Endothelial cell of umbilical vein (primary cell): ENCODE measurements around the gene MS4A4A. TPM values are rescaled to one million over a fixed set of nuclear protein-coding genes. Genes with fewer than 3 reads are reported as not detected.

ENCODE experiments used
- BruUV-seq: library from RNA; stranded (reverse); fragments of 400-500 nt; replicated peaks from 2 replicates; lab custom pipeline; 2021; lab: Mats Ljungman, UMichigan
- CTCF ChIA-PET: fragments of 300-600, 350-600 bp; sonication (Branson Sonifier 250); formaldehyde crosslinking; loops from one replicate; lab custom pipeline; 2021; ENCODE audit warnings: antibody characterized with exemption, inconsistent platforms; lab: Charles Lee
- POLR2A ChIA-PET: fragments of 300-600, 350-600 bp; sonication (Branson Sonifier 250); formaldehyde crosslinking; loops from one replicate; lab custom pipeline; 2021; ENCODE audit warnings: antibody characterized with exemption, inconsistent platforms; lab: Charles Lee
- DNase-seq: peaks from one replicate; pipeline ENCODE4 v3.0.0-alpha.2; 2011; ENCODE audit warnings: low read depth, low spot score
- FAIRE-seq: peaks from 2 replicates; lab custom pipeline; 2011; peaks lifted over from hg19 to GRCh38; lab: Jason Lieb, UNC
- H2AFZ ChIP-seq: 2 replicates; pipeline ENCODE4 v1.6.0; 2012; ENCODE audit warnings: low read depth, low read length, control low read depth, inconsistent platforms
- H3K27ac ChIP-seq: 2 replicates; pipeline ENCODE4 v1.5.1; 2011; ENCODE audit warnings: low read depth, mild to moderate bottlenecking, control low read depth, low read length, moderate library complexity; ENCODE audit not compliant: insufficient read depth
- H3K27me3 ChIP-seq, 2 experiments: 2 replicates each; pipeline versions ENCODE4 v1.6.0 to v1.6.1; 2011; ENCODE audit warnings: low read length in 2 of 2, mixed read lengths in 1 of 2; ENCODE audit not compliant: control insufficient read depth in 2 of 2, insufficient read depth in 2 of 2
- H3K36me3 ChIP-seq, 2 experiments: 2 replicates in 1 of 2; 3 replicates in 1 of 2; pipeline ENCODE4 v1.5.1; 2011; ENCODE audit warnings: low read length in 2 of 2, mild to moderate bottlenecking in 1 of 2, moderate library complexity in 1 of 2; ENCODE audit not compliant: control insufficient read depth in 2 of 2, insufficient read depth in 2 of 2; ENCODE audit errors: extremely low read depth in 1 of 2
- H3K4me1 ChIP-seq: 3 replicates; pipeline ENCODE4 v1.5.1; 2011; ENCODE audit warnings: mild to moderate bottlenecking, low read length; ENCODE audit not compliant: control insufficient read depth, insufficient read depth; ENCODE audit errors: extremely low read depth
- H3K4me2 ChIP-seq: 2 replicates; pipeline ENCODE4 v1.6.1; 2011; ENCODE audit warnings: low read length, control low read depth, mixed read lengths; ENCODE audit not compliant: insufficient read depth
- H3K4me3 ChIP-seq, 3 experiments: fragments of 200-600 bp in 1 of 3; sonication (generic), shearing (Covaris generic) in 1 of 3; replicated peaks in 1 of 3; 2 replicates each; pipeline ENCODE4 v1.5.1; 2011 to 2016; ENCODE audit warnings: control low read depth in 3 of 3, low read length in 3 of 3, mild to moderate bottlenecking in 2 of 3, inconsistent platforms in 1 of 3, low read depth in 1 of 3, moderate library complexity in 1 of 3; ENCODE audit not compliant: insufficient read depth in 1 of 3
- H3K79me2 ChIP-seq: 2 replicates; pipeline ENCODE4 v1.6.0; 2012; ENCODE audit warnings: low read length, inconsistent platforms; ENCODE audit not compliant: control insufficient read depth, insufficient read depth
- H3K9ac ChIP-seq: replicated peaks from 2 replicates; pipeline ENCODE3; 2011; ENCODE audit warnings: low read length, control low read depth; ENCODE audit not compliant: insufficient read depth; ENCODE audit errors: extremely low read depth
- H3K9me1 ChIP-seq: replicated peaks from 3 replicates; pipeline ENCODE4 v1.6.0; 2011; ENCODE audit warnings: mild to moderate bottlenecking, low read length; ENCODE audit not compliant: control insufficient read depth, insufficient read depth; ENCODE audit errors: extremely low read depth
- H3K9me3 ChIP-seq: replicated peaks from 2 replicates; pipeline ENCODE4 v1.5.1; 2012; ENCODE audit warnings: low read length, inconsistent platforms; ENCODE audit not compliant: control insufficient read depth, insufficient read depth
- H4K20me1 ChIP-seq: replicated peaks from 2 replicates; pipeline ENCODE3; 2011; ENCODE audit warnings: mild to moderate bottlenecking, low read length; ENCODE audit not compliant: control insufficient read depth, insufficient read depth; ENCODE audit errors: extremely low read depth
- EZH2 ChIP-seq: IDR thresholded peaks from 2 replicates; pipeline ENCODE4 v1.6.1; 2012; ENCODE audit warnings: borderline replicate concordance, low read depth, mild to moderate bottlenecking, moderate library complexity, low read length, inconsistent platforms; ENCODE audit not compliant: severe bottlenecking
- POLR2A ChIP-seq: IDR thresholded peaks from 2 replicates; pipeline ENCODE4 v1.6.1; 2012; ENCODE audit warnings: low read depth, mild to moderate bottlenecking, control low read depth, low read length
- POLR2AphosphoS5 ChIP-seq: IDR thresholded peaks from 2 replicates; pipeline ENCODE4 v1.6.1; 2012; ENCODE audit warnings: low read depth, mild to moderate bottlenecking, control low read depth, low read length, moderate library complexity; ENCODE audit not compliant: insufficient read depth
- dilution Hi-C: fragments of 300-500 bp; cut with MboI; formaldehyde crosslinking; loops from one replicate; pipeline ENCODE4 v1.15.0; 2019; ENCODE audit warnings: low sequenced_read_pairs; ENCODE audit not compliant: extremely low pct_ligation_motif_present
- intact Hi-C: fragments of 100-400 bp; cut with micrococcal nuclease; formaldehyde crosslinking; loops from one replicate; pipeline ENCODE4 v1.10.0; 2022
- polyA plus RNA-seq, 4 experiments: library from polyadenylated mRNA; depleted of rRNA in 3 of 4; stranded (reverse) in 3 of 4; unstranded in 1 of 4; fragments of >200 nt; gene quantifications; 2 replicates each; pipeline versions ENCODE4 v1.2.1 to v1.2.3, GENCODE V29; 2011 to 2012; ENCODE audit warnings: missing spikeins in 1 of 4
- total RNA-seq: library from RNA; stranded (reverse); gene quantifications from 2 replicates; pipeline ENCODE4 v1.2.3, GENCODE V29; 2021
- TF ChIP-seq, protein P1 (sequence below): IDR thresholded peaks from 2 replicates; pipeline ENCODE4 v1.6.1; 2011; ENCODE audit not compliant: insufficient read depth, insufficient read length
- TF ChIP-seq, protein P2 (sequence below), 2 donors: IDR thresholded peaks; 1 replicate in 1 of 2; 2 replicates in 1 of 2; pipeline ENCODE4 v1.5.1; 2011; ENCODE audit warnings: low read length in 2 of 2, mild to moderate bottlenecking in 2 of 2, moderate library complexity in 2 of 2, control low read depth in 1 of 2, inconsistent platforms in 1 of 2, low read depth in 1 of 2; ENCODE audit not compliant: insufficient read depth in 1 of 2; ENCODE audit errors: extremely low read depth in 1 of 2

MS4A4A gene
- total and polyA plus RNA-seq, 2 donors (not counting 3 experiments of a cell fraction or from before 2014, with no cell fraction given): 0.19 TPM; not detected in 1

DNA sequence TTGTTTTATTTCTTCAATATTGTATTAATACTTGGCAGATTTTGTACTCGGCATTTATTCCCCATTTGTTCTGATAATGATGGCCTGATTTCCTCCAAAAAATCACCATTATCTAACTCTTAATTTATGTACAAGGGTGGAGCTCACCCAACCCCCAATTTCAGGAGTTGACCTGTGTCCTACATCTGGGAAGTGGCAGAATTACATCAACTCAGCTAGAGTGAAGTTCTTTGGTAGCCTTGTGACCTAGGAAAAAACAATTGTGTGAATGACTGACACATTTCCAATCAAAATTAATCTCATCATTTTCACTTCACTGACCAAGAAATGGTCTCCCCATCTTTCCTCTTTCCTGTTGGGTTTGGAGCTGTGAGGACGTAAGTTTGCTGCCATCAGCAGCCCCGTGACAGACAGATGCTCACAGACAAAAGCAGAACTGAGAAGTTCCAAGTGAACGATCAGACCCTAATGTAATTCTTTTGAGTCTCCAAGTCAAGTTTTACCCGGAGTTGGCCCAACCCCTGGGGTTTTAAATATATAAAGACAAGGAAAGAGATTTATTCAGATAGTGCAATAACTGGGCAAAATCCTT lies 30.0 kb downstream of the MS4A4A start:
- Histone ChIP-seq H3K4me1 (peaks cover 29% of the 10 kb centered on the region), H4K20me1 (no peaks in the 10 kb centered on the region), H2AFZ (no peak overlapping the region), H3K4me2 (no peak overlapping the region), H3K9me1 (no peaks in the 10 kb centered on the region), H3K27me3 (no peaks in the 10 kb centered on the region), H3K9ac (no peak overlapping the region), H3K4me3 (no peak overlapping the region), H3K36me3 (no peaks in the 10 kb centered on the region), H3K9me3 (no peaks in the 10 kb centered on the region), H3K79me2 (no peaks in the 10 kb centered on the region), H3K27ac (no peak overlapping the region)
- intact Hi-C loops: no loop called here
- dilution Hi-C loops: no loop called here
- ChIA-PET POLR2A (no interaction called here), CTCF (interaction anchor here (1.7 kb wide), 1 partner anchor 46 kb away, joined by 5 read pairs; no protein-coding TSS in a partner anchor)
- BruUV-seq: no TSS peak
- FAIRE-seq: no peak
- no peak for TF ChIP-seq POLR2AphosphoS5
- TF ChIP-seq, protein P1, sequence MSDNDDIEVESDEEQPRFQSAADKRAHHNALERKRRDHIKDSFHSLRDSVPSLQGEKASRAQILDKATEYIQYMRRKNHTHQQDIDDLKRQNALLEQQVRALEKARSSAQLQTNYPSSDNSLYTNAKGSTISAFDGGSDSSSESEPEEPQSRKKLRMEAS: no peak
- TF ChIP-seq EZH2: no peak
- no peak for TF ChIP-seq POLR2A
- TF ChIP-seq, protein P2, sequence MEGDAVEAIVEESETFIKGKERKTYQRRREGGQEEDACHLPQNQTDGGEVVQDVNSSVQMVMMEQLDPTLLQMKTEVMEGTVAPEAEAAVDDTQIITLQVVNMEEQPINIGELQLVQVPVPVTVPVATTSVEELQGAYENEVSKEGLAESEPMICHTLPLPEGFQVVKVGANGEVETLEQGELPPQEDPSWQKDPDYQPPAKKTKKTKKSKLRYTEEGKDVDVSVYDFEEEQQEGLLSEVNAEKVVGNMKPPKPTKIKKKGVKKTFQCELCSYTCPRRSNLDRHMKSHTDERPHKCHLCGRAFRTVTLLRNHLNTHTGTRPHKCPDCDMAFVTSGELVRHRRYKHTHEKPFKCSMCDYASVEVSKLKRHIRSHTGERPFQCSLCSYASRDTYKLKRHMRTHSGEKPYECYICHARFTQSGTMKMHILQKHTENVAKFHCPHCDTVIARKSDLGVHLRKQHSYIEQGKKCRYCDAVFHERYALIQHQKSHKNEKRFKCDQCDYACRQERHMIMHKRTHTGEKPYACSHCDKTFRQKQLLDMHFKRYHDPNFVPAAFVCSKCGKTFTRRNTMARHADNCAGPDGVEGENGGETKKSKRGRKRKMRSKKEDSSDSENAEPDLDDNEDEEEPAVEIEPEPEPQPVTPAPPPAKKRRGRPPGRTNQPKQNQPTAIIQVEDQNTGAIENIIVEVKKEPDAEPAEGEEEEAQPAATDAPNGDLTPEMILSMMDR (IDR thresholded peaks at IDR 0.05; ENCODE audit: extremely low read depth in 1 of 2, insufficient read depth in 1 of 2, low read depth in 1 of 2, low read length in 2 of 2): no peak
- no peak for DNase-seq
